Stimulated activated naive B cell treated with anti-CD40 and anti-IgM and Interleukin-4, amounts not matched to agents 10 μg/mL and 1 μg/mL and 100 μg/mL, for 72 hours (primary cell): Measurements from ENCODE around the gene PNMA6E.
"Not testable (repeated sequence)": the region's sequence is repeated elsewhere in the genome, so short reads cannot be mapped to it uniquely, and the experiment has no call there.

ENCODE experiments used
- ATAC-seq, 2 donors: fragments of 150-1000 bp; cut with Tn5 transposase; replicated peaks; 2 replicates each; pipeline ENCODE4 v1.10.0; 2021; ENCODE audit warnings: moderate library complexity in 1 of 2
- DNase-seq: peaks from one replicate; pipeline ENCODE4 v3.0.0; 2021
- H3K27ac Mint-ChIP-seq: one replicate; pipeline ENCODE4 v1.8.0; 2022; ENCODE audit warnings: mild to moderate bottlenecking, mixed read lengths
- H3K27me3 Mint-ChIP-seq, 2 donors: one replicate each; pipeline ENCODE4 v1.8.0; 2022; ENCODE audit warnings: mixed read lengths in 2 of 2
- H3K36me3 Mint-ChIP-seq, 2 donors: one replicate each; pipeline ENCODE4 v1.8.0; 2022; ENCODE audit warnings: mixed read lengths in 2 of 2, mild to moderate bottlenecking in 1 of 2
- H3K4me1 Mint-ChIP-seq, 2 donors: one replicate each; pipeline ENCODE4 v1.8.0; 2022; ENCODE audit warnings: mixed read lengths in 2 of 2, mild to moderate bottlenecking in 1 of 2
- H3K4me3 Mint-ChIP-seq, 2 donors: one replicate each; pipeline ENCODE4 v1.8.0; 2022; ENCODE audit warnings: mild to moderate bottlenecking in 2 of 2, mixed read lengths in 2 of 2, moderate library complexity in 1 of 2
- H3K9me3 Mint-ChIP-seq, 2 donors: one replicate each; pipeline ENCODE4 v1.8.0; 2022; ENCODE audit warnings: mixed read lengths in 2 of 2, mild to moderate bottlenecking in 1 of 2

The PNMA6E gene

DNA sequence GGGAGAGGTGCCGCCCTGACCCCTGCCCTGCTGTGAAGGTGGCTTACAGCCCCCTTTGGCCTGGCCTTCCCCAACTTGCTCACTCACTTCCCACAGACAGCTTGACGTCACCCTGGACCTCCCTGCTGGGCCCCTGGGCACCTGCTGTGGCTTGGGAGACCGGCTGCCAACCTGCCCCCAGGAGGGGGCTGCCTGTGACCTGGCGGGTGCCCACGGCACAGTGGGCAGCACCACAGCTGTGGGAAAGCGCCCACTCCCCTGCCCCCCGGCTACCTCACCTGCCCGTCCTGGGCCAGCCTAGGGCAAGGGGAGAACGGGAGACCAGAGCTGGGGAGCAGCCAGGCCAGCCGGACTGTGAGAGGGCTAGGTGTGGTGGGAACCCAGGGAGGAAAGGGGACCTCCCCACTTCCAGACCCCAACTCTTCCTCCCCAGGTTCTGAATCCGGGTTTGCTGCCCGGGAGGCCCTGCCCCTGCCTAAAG is 7.8 kb upstream of the PNMA6E start:
- Mint-ChIP-seq H3K27ac (no peak overlapping the region), H3K9me3 (no peaks in the 10 kb centered on the region), H3K36me3 (peaks cover 0 to 1% of the 10 kb centered on the region in 2 donors), H3K4me3 (no peak overlapping the region), H3K4me1 (peaks cover 12 to 13% of the 10 kb centered on the region in 2 donors), H3K27me3 (peaks cover 7 to 16% of the 10 kb centered on the region in 2 donors)
- ATAC-seq (no peak), DNase-seq (no peak)

DNA sequence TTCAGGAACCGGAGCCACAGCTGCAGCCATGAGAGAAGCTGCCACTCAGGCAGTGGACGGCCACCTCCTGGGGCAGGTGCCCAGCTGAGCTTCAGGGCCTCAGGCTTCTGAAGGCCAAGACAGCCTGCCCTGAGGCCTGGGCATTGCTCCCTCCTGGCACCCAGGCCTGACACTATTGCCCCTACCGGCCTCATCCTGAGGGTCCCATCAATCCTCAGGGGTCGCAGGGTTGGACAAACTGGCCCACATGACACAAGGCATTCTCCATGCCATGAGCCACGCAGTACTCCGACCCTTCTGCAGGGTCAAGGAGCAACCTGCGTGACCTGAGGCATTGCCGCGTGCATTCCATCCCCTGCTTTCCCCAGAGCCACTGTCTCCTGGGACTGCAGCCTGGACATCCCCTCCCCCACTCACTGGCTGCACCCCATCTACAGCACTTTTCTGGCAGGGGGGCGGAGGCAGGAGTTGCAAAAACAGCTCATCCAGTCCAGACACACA is 7.1 kb upstream of the PNMA6E start:
- no peak for ATAC-seq
- Mint-ChIP-seq H3K36me3 (peaks cover 0 to 1% of the 10 kb centered on the region in 2 donors), H3K9me3 (no peaks in the 10 kb centered on the region)

DNA sequence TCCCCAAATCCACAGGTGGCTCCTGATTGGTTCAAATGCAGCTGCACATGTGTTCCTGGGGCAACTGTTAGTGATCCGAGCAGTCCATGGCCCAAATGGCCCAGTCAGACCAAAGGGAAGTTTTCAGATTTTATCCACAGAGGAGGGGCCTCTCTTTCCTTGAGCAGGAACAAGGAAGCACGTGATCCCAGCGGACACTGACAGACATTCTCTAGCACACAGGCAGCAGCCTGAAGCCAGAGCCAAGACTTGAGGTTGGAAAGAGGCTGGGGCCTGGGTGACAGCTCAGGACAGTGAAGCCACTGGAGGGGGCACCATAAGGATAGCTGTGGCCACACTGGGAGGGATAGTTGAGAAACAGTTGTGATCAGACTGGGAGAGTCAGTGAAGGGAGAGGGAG is 6.6 kb upstream of the PNMA6E start:
- H3K27me3 Mint-ChIP-seq: peaks cover 3 to 12% of the 10 kb centered on the region in 2 donors
- H3K27ac Mint-ChIP-seq: no peak overlapping the region
- ATAC-seq: no peak
- H3K4me1 Mint-ChIP-seq: peaks cover 12 to 13% of the 10 kb centered on the region in 2 donors
- H3K4me3 Mint-ChIP-seq: no peak overlapping the region
- no peak for DNase-seq
- peaks cover 0 to 1% of the 10 kb centered on the region in 2 donors for H3K36me3 Mint-ChIP-seq
- H3K9me3 Mint-ChIP-seq: no peaks in the 10 kb centered on the region

More for the DNA sequence above, 7.1 kb upstream of the PNMA6E start:
- Mint-ChIP-seq H3K27ac (no peak overlapping the region), H3K4me1 (peaks cover 12 to 13% of the 10 kb centered on the region in 2 donors), H3K27me3 (peaks cover 3 to 12% of the 10 kb centered on the region in 2 donors), H3K4me3 (no peak overlapping the region)
- DNase-seq: no peak

DNA sequence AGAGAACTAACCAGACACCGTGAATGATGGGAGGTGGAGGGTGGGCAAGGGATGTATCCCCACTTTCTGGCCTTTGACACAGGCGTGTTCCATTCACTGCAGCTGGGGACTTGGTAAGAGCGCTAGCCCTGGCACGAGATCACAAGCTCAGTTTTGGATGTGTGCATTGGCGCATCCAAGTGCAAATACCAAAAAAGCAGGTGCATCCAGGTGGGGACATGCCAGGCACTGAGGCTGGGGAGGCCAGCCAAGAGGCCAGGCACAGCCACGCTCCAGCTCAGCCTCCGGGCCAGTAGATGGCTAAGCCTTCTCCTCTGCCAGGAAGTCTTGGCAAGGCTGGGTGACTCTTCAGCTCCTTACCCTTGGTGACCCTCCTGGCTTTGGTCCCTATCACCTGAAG is 5.8 kb upstream of the PNMA6E start:
- ATAC-seq (no peak), DNase-seq (no peak)
- Mint-ChIP-seq H3K4me3 (no peak overlapping the region), H3K27ac (no peak overlapping the region), H3K36me3 (no peaks in the 10 kb centered on the region), H3K4me1 (peaks cover 6% of the 10 kb centered on the region in 2 donors), H3K27me3 (peaks cover 3 to 7% of the 10 kb centered on the region in 2 donors), H3K9me3 (no peaks in the 10 kb centered on the region)

DNA sequence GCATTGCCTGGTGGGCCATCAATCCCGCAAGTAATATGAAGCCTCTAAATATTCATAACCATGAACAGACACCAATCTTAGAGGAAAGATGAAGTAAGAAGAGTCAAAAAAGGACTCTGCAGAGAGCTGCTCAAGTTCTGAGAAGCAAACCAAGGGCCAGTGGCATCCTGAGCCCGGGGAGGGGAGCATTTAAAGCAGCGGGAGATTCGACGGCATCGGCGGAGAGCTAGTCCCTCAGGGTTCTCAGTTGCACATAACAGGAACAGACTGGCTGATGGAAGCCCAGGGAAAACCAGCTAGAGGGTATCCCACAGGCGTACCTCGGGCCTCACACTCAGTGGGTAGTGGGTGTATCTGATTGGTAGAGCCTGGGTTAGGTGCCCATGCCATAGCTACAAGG is 4.9 kb upstream of the PNMA6E start:
- Mint-ChIP-seq H3K9me3 (no peaks in the 10 kb centered on the region), H3K4me3 (no peak overlapping the region), H3K27ac (no peak overlapping the region), H3K4me1 (peaks cover 2 to 4% of the 10 kb centered on the region in 2 donors), H3K36me3 (no peaks in the 10 kb centered on the region), H3K27me3 (peaks cover 3 to 4% of the 10 kb centered on the region in 2 donors)
- DNase-seq (no peak), ATAC-seq (no peak)

DNA sequence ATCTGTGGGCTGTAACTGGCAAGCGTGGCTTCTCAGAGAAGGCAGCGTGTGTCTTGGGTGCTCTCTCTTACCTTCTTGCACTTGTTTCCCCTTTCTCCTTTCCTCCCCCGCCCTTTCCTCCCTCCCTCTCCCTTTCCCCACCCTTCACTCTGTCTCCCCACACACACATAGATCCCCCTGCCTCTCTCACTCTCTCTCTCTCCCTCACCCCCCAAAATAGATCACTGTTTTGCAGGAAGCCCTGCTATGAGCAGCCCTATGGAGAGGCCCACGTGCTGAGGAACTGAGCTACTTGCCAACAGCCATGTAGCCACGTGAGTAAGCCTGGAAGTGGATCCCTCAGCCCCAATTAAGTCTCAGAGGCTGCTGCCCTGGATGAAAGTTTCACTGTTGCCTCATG is 4.3 kb upstream of the PNMA6E start:
- ATAC-seq (no peak), DNase-seq (no peak)
- H3K4me1 Mint-ChIP-seq: peaks cover 0 to 3% of the 10 kb centered on the region in 2 donors
- H3K4me3 Mint-ChIP-seq: no peak overlapping the region
- peaks cover 0 to 3% of the 10 kb centered on the region in 2 donors for H3K27me3 Mint-ChIP-seq
- H3K9me3 Mint-ChIP-seq: no peaks in the 10 kb centered on the region
- H3K27ac Mint-ChIP-seq: no peak overlapping the region
- H3K36me3 Mint-ChIP-seq: no peaks in the 10 kb centered on the region

DNA sequence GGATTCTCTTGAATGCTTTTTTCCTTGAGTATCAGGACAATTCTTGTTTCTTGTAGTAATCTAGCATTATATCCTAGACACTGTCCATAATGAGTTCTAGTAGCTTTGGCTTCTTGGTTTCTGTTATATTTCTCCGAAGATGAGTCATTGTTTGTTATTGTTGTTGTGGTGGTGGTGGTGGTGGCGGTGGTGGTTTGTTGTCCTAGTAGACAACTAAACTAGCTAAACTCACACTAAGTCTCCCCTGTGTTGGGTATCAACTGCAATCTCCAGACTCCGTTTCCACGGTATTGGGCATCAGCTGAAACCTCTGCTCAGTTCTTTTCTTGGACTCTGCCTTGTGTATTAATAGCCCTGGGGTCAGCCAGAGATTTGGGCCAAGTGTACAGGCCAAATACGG is 3.2 kb upstream of the PNMA6E start:
- H3K4me1 Mint-ChIP-seq, H3K9me3 Mint-ChIP-seq, H3K27ac Mint-ChIP-seq, H3K4me3 Mint-ChIP-seq, H3K27me3 Mint-ChIP-seq, H3K36me3 Mint-ChIP-seq, DNase-seq, ATAC-seq: not testable (repeated sequence)

DNA sequence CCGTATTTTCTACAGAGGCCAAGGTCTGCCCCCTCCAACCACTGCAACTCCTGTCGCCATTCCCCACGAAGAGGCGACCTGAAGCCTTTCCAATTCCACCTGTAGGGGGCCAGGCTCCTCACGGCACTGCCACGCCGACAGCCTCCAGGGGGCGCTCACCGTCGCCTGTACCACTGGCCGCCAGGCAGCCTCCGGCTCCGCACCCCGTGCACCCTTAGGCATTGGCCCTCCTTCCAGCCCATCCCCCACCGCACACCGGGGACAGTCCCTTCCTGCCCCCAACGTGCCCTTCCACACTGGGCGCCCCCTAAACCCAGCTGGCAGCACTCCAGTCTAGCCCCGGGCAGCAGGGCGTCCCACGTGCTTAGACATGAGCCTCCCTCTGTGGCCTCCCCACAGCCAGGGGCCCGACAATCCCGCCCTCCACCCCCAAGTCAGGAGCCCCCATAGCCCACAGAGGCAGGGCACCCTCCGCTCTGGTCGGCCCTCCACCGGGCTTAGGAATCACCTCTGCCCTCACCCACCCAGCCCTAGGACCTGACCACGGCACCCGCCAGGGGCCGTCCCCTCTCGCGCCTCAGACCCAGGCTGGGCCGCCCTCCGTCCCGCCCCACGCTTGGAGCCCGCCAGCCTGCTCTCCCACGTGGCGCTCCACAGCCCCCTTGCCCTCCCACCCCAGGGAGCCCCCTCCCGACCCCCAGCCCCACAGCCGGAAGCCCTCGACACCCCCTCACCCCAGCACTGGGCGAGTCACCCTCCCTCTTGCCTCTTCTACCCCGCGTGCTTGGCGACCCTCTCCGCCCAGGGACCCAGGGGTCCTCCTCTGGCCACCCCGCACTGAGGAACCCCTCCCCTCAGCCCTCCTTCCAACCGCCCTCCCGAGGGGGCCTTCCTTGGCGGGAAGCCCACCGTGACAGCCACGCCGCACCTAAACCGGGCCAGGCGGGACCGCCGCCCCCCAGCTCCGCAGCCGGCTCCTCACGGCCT is 711 bp downstream of the PNMA6E start:
- Mint-ChIP-seq H3K27me3 (peaks cover 0 to 11% of the 10 kb centered on the region in 2 donors), H3K27ac (no peak overlapping the region), H3K36me3 (no peaks in the 10 kb centered on the region), H3K4me3 (no peak overlapping the region), H3K4me1 (peaks cover 0 to under 1% of the 10 kb centered on the region in 2 donors), H3K9me3 (no peaks in the 10 kb centered on the region)
- DNase-seq (no peak), ATAC-seq (peak; percentile 49 to 70)

DNA sequence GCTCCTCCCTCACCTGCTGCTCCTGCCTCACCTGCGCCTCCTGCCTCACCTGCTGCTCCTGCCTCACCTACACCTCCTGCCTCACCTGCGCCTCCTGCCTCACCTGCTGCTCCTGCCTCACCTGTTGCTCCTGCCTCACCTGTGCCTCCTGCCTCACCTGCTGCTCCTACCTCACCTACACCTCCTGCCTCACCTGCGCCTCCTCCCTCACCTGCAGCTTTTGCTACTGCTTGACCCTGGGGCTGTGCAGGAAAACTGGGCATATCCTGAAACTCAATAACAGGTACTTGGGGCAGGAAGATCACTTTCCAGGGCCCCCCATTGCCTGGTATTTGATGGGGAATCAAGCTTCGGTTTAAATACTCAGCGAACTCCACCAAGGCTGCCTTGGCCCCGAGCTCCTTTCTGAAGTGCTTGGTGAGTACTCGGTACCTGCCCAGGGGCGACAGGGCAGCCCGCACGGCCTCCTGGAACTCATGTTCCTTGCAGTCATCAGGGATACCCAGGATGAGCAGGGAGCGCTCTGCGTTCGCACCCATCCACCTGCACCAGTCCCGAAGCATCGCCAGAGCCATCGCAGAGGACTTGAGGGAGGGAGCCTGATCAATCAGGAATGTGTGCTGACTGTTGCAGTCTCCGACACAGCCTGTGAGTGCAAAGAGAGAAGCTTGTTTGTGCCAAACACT is 2.7 kb downstream of the PNMA6E start:
- Mint-ChIP-seq H3K4me3 (no peak overlapping the region), H3K27ac (peak overlapping the region; percentile 17), H3K4me1 (no peaks in the 10 kb centered on the region), H3K27me3 (peaks cover 0 to 11% of the 10 kb centered on the region in 2 donors), H3K9me3 (no peaks in the 10 kb centered on the region), H3K36me3 (no peaks in the 10 kb centered on the region)
- ATAC-seq: no peak
- DNase-seq: no peak

DNA sequence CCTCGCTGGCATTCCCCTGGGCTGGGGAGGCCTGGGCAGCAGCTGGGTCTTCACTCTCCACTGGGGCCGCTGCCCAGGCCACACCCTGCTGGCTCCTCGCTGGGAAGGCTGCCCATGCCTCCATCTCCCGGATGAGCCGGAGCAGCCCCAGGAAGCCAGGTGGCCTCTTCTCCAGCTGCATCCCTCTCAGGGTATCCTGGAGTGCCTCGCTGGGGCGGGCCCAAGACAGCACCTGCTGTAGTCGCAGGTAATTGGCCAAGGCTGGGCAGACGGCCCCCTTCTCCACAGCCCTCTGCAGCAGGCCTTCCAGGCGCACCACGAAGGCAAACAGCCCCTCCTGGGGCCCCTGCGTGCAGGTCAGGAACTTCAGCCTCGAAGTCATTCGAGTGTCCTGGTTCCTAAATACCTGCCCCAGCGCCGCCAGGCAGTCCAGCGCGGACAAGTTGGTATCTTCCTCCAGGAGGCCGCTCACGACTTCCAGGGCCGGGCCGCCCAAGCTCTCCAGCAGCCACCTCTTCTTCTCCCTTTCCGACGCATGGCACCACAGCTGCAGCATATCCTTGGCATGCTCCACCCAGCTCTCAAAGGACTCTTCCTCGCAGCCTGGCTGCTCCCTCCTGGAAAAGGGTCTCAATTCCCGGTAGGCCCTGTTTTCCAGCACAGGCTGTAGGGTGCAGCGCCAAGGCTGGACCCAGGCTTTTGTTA is 3.7 kb downstream of the PNMA6E start:
- Mint-ChIP-seq H3K27me3 (peaks cover 0 to 11% of the 10 kb centered on the region in 2 donors), H3K4me3 (no peak overlapping the region), H3K27ac (no peak overlapping the region), H3K4me1 (no peaks in the 10 kb centered on the region), H3K9me3 (no peaks in the 10 kb centered on the region), H3K36me3 (no peaks in the 10 kb centered on the region)
- ATAC-seq: no peak
- no peak for DNase-seq

DNA sequence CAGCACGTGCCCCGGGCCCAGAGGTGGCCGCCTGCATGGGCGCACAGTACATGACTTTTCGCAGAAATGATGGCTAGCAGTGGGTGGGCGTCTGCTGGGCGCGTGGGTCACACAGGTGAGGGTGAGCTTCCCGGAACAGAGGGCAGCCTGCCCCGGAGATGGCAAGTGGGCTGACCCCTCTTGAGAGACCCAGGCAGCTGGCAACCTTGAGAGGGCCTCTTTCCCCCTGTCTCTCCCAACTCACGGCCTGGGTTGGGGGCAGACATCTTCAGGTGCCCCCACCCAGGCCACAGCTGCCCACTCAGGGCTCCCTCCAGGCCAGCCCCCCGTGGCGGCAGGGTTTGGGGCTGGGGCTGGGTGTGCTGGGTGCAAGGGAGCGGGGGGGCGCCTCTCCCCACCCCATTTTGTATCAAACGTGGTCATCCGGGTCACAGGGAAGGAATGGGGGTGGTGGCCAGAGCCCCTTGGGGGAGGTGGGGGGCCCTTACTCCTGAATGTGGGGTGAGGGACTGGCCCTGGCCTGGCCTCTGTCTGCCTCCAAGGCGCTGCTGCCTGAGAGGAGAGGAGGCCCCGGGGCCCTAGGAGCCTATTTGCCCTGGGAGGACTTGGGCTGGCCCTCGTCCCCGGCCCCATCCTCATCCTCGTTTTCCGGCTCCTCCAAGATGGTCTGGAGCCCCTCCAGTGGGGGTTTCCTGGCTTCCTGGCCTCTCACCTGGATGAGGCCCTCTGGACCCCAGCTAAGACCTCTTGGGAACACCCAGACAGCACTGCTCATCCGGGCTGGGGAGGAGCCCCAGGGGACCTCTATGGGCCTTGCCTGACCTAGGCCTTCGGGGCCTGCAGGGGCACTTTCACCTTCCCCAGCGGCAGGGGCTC is 4.6 kb downstream of the PNMA6E start:
- Mint-ChIP-seq H3K9me3 (no peaks in the 10 kb centered on the region), H3K4me3 (no peak overlapping the region), H3K36me3 (no peaks in the 10 kb centered on the region), H3K4me1 (no peaks in the 10 kb centered on the region), H3K27me3 (peaks cover 0 to 11% of the 10 kb centered on the region in 2 donors), H3K27ac (no peak overlapping the region)
- no peak for DNase-seq
- ATAC-seq: no peak

DNA sequence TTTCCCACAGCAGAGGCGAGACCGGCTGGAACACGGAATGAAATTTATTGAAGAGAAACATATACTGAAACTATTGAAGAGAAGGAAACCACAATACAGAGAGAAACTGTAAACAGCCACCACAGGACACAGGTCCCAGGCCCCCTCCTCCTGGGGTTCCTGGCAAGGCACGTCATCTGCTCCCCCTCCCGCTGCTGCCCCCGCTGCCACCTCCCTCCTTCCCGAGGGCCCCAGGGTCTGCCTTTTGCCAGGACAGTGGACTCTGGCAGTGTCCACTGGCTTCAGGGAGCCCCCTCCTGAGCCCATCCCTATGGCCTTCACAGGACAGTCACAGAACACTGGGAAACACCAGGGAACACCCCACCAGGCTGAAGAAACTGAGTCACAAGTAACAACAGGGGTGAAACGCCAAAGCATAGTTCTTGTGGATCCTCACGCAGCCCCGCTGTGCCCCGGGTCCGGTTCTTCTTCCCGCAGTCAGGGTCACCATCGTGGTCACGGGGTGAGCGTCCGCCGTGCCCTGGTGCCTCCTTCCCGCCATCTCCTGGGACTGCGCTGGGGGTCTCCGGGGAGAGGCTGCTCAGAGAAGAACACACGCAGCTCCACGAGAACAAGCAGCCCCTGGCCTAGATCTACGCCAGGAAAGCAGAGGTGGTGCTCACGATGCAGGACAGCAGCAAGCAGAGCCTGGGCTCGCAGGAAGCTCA is 5.4 kb downstream of the PNMA6E start:
- no peaks in the 10 kb centered on the region for H3K4me1 Mint-ChIP-seq

DNA sequence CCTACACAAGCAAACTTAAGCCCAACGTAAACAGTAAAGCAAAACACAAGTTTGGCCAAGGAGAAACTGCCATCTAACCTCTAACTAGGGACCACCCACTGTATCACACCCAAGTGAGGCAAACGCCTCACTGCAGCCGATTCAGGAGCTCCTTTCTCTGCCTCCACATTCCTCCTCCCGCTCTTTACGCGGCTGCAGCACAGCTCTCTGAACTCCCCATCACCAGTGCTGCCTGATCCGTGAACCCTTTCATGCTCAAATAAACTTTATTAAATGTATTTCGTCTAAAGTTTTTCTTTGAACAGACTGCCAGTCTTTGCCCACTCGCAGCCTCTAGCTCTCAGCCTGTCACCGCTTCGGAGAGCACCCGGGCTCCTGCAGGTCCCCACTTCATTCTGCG is 6.5 kb downstream of the PNMA6E start:
- Mint-ChIP-seq H3K27ac (no peak overlapping the region), H3K4me3 (no peak overlapping the region), H3K36me3 (no peaks in the 10 kb centered on the region), H3K4me1 (no peaks in the 10 kb centered on the region), H3K9me3 (no peaks in the 10 kb centered on the region), H3K27me3 (peaks cover 0 to 11% of the 10 kb centered on the region in 2 donors)
- ATAC-seq: no peak
- no peak for DNase-seq

More for the DNA sequence above, 5.4 kb downstream of the PNMA6E start:
- H3K36me3 Mint-ChIP-seq: no peaks in the 10 kb centered on the region
- no peak overlapping the region for H3K27ac Mint-ChIP-seq
- peaks cover 0 to 11% of the 10 kb centered on the region in 2 donors for H3K27me3 Mint-ChIP-seq
- no peak for ATAC-seq
- no peak for DNase-seq
- no peak overlapping the region for H3K4me3 Mint-ChIP-seq
- no peaks in the 10 kb centered on the region for H3K9me3 Mint-ChIP-seq
